HuH-7 (cell line): ENCODE results near the gene MIGA2.
A peak's percentile ranks its signal among the peaks of the same experiment; 100 is the strongest.

Source experiments
- DNase-seq: peaks from one replicate; pipeline ENCODE4 v3.0.0; 2011; ENCODE audit warnings: low spot score

Gene MIGA2

GRCh38 chr9:129073404-129073803 lies 37.0 kb downstream of the MIGA2 start:
- no peak for DNase-seq

- no peak for DNase-seq
These were observed 37.7 kb downstream of the MIGA2 start for GRCh38 chr9:129074106-129074505.

GRCh38 chr9:129075996-129076639 lies 39.7 kb downstream of the MIGA2 start:
- DNase-seq = no peak

GRCh38 chr9:129076640-129077037 lies 40.2 kb downstream of the MIGA2 start:
- no peak for DNase-seq

- no peak for DNase-seq
These were observed 40.8 kb downstream of the MIGA2 start for GRCh38 chr9:129077236-129077635.

GRCh38 chr9:129078691-129079503 lies 42.5 kb downstream of the MIGA2 start:
- DNase-seq = peak; percentile 74

- DNase-seq = no peak
These were observed 43.4 kb downstream of the MIGA2 start for GRCh38 chr9:129079829-129080228.

- no peak for DNase-seq
These were observed 43.8 kb downstream of the MIGA2 start for GRCh38 chr9:129080298-129080600.

- peak; percentile 100 for DNase-seq
These were observed 44.4 kb downstream of the MIGA2 start, which contains the start of gene DOLPP1 for GRCh38 chr9:129080601-129081387. Gene DOLPP1 (plus strand): TSS chr9:129081111. CDS start chr9:129081132, 21 bp downstream.

GRCh38 chr9:129081388-129081904 lies 45.0 kb downstream of the MIGA2 start:
- peak; percentile 36 for DNase-seq

GRCh38 chr9:129084087-129084486 lies 47.7 kb downstream of the MIGA2 start:
- no peak for DNase-seq

GRCh38 chr9:129089246-129089645 lies 52.8 kb downstream of the MIGA2 start:
- DNase-seq = no peak

- DNase-seq = no peak
These were observed 57.4 kb downstream of the MIGA2 start for GRCh38 chr9:129093602-129094386.

- DNase-seq = no peak
These were observed 58.2 kb downstream of the MIGA2 start for GRCh38 chr9:129094387-129095169.

- no peak for DNase-seq
These were observed 58.8 kb downstream of the MIGA2 start for GRCh38 chr9:129095170-129095667.

- no peak for DNase-seq
These were observed 59.5 kb downstream of the MIGA2 start for GRCh38 chr9:129095908-129096307.

GRCh38 chr9:129097671-129098306 lies 61.4 kb downstream of the MIGA2 start:
- DNase-seq = no peak

GRCh38 chr9:129098328-129098727 lies 61.9 kb downstream of the MIGA2 start:
- DNase-seq = no peak

GRCh38 chr9:129100383-129101169 lies 64.2 kb downstream of the MIGA2 start:
- DNase-seq = no peak
